NCI-H82 treated with DMSO at 0.1 percent for 48 hours (cell line): Measurements from ENCODE around the gene CYTH3.
"Not testable (repeated sequence)": the region's sequence is repeated elsewhere in the genome, so short reads cannot be mapped to it uniquely, and the experiment has no call there.

Experiments used
- DNase-seq: peaks from one replicate; lab custom pipeline; 2025; ENCODE audit not compliant: unreplicated experiment; lab: John Stamatoyannopoulos, UW

CYTH3 gene, protein sequence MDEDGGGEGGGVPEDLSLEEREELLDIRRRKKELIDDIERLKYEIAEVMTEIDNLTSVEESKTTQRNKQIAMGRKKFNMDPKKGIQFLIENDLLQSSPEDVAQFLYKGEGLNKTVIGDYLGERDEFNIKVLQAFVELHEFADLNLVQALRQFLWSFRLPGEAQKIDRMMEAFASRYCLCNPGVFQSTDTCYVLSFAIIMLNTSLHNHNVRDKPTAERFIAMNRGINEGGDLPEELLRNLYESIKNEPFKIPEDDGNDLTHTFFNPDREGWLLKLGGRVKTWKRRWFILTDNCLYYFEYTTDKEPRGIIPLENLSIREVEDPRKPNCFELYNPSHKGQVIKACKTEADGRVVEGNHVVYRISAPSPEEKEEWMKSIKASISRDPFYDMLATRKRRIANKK

DNA sequence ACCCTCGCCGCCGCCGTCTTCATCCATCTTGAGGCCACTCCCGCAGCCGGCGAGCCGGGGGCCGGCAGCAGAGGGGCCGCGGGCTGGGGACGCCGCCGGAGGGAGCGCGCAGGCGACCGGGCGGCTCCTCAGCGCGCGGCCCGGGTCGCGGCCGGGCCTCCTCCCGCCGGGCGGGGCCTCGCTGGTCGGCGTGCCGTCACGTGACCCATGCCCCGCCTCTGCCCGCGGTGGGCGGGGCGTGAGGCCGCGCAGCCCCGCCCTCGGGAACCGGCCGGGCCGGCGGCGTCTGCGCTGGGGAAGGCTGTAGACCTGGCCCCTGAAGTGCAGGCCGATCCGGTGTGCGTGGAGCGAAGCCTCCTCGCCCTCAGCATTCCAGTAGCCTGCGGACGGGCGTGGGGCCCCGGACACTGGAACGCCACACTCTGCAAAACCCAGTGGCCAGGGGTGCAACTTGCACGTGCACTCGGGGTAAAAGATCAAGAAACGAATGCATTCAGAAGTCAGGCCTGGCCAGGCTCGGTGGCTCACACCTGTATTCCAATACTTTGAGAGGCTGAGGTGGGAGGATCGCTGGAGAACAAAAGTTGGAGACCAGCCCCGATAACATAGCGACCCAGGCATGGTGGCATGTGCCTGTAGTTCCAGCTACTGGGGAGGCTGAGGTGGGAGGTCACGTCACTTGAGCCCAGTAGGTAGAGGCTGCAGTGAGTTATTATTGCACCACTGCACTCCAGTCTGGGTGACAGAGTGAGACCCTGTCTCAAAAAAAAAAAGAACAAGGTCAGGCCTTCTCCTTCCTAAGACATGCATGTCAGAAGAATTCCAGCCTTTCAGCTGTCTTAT lies at the start of gene CYTH3:
TSS of gene CYTH3 (minus strand) at position 144 of the 843 bp plus-strand sequence. CDS start at position 27, 117 bp downstream.
- DNase-seq, result peak; percentile 25

DNA sequence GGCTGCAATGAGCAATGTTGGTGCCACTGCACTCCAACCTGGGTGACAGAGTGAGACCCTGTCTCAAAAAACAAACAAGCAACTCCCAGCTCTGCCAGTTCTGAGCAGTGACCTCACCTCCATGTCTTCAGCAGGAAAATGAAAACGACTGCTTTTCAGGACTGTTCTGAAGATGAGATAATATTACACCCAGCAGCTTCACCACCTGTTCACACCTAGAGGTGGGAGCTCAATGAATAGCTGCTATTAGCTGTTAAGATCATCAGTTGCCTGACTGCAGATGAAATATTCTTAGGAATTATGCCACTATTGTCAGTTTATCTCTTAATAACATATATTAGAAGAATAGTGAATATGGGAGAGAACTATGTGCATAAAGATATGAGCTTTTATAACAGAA lies 48.4 kb upstream of the CYTH3 start:
- no peak for DNase-seq

DNA sequence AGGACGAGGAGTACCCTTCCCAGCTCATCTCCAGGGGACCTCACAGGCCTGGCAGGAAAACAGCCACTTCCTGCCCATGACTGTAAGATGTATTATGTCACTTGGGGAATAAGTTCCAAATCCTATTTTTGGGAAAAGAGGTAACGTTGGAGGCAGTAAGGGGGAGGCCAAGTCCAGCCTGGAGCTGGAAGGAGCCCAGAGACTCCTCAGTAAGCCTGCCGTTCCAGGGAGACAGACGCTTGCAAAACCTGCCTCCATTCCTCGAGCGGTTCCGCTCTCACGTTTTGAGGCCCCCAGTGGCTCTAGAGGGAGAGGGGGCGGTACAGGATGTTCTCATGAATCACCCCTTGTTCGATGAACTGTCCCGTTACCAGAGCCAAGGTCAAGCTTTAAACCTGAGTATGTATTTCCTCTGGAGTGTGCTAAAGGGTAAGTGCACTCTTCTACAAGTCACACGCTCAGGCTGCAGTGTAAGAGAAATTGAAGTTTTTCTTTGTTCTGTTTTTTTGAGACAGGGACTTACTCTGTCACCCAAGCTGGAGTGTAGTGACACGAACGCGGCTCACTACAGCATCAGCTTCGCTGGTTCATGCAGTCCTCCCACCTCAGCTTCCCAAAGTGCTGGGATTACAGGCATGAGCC lies 45.5 kb upstream of the CYTH3 start:
- no peak for DNase-seq

DNA sequence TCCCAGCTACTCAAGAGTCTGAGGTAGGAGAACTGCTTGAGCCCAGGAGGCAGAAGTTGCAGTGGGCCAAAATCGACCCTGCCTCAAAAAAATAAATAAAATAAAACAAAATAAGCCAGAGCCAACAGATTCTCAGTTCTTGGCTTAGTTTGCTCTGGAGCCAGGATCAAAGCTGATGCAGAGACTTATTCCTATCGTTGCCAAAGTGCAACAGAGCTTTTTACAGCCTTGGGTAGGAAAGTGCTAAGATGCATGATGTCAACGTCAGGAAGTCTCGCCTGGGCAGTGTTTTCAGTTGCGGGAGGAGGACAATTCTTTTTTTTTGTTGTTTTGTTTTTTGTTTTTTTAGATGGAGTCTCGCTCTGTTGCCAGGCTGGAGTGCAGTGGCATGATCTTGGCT lies 43.8 kb upstream of the CYTH3 start:
- DNase-seq, result no peak

DNA sequence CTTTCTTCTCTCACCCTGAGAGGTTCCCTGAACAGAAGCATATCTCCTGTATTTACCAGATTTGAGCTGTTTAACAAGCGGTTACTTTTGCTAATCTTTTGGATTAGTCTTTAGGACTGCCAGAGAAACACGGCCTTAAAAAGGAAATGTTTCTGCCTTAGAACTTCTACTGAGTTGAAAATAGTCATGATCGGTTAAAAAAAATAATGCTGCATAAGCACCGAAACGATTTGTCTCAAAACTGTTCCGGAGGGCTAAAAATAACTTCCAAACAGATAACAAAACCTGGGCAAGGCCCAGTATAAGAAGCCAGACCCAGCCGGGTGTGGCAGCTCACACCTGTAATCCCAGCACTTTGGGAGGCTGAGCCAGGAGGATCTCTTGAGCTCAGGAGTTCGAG lies 43.3 kb upstream of the CYTH3 start:
- no peak for DNase-seq

DNA sequence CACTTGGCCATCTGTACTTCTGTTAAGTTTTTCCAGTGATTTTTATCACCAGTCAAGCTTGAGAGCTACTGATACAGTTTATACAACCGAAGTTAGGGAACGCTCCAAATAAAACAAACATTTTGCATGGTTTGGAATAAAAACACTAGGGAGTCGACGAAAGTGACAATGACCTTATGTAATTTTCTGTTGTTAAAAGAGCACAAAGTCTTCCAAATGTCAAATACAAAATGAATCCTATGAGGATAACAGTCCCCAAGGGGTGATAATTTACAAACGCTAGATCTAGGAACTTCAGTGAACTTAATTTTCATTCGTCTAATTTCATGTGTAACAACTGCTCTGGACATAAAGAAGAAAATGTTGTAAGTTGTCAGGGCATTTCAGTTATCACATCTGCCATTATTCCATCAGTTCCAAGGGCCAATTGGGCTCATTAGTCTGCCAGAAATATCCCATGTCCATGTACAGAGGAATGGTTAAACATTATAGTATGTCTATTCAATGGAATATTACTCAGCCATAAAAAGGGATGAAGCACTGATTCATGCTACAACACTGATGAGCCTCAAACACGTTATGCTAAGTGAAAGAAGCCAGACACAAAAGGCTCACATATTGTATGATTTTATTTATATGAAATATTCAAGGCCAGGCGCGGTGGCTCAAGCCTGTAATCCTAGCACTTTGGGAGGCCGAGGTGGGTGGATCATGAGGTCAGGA lies 38.0 kb upstream of the CYTH3 start:
- no peak for DNase-seq

DNA sequence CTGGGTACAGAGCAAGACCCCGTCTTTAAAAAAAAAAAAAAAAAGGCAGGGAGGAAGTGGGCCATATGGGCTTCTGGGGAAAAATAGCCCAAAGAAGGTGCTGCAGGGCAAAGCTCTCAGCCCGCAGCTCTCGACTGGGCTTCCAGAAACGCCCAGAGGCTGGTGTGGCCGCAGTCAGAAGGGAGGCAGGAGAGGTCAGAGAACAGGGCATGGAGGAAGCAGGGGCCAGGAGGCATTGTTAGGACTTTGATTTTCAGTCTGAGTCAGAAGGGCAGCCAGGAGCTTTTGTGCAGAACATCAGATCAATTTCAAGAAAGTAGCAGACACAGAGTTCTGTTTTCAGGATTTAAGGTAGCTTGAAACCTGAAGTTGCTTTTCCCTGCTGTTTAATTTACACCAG lies 35.3 kb upstream of the CYTH3 start:
- no peak for DNase-seq

DNA sequence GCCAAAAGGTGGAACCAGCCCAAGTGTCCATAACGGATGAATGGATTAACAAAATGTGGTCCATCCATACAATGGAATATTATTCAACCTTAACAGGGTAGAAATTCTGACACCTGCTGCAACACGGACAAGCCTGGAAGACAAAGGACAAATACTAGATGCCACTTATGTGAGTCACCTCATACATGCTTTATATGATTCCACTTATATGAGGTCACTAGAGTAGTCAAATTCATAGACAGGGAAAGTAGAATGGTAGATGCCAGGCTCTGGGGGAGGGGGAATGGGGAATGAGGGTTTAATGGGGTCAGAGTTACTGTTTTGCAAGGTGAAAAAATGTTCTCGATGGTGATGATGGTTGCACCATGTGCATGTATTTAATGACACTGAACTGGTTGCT lies 34.0 kb upstream of the CYTH3 start:
- DNase-seq, result no peak

DNA sequence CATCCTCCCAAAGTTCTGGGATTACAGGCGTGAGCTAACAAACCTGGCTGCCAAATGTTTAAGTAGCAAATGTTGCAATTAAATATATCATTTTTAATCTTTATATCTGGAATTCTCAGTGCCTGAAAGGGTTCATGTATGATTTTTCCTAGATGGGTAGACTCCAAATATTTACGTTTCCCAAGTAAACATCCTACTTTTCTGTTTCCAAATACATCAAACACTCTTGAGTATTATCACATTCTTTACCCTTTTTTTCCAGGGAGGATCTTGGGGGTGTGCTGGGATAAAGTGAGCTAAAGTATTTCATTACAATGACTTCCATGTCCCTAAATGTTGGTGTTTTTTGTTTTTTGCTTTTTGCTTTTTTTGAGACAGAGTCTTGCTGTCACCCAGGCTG lies 32.9 kb upstream of the CYTH3 start:
- DNase-seq, result no peak

DNA sequence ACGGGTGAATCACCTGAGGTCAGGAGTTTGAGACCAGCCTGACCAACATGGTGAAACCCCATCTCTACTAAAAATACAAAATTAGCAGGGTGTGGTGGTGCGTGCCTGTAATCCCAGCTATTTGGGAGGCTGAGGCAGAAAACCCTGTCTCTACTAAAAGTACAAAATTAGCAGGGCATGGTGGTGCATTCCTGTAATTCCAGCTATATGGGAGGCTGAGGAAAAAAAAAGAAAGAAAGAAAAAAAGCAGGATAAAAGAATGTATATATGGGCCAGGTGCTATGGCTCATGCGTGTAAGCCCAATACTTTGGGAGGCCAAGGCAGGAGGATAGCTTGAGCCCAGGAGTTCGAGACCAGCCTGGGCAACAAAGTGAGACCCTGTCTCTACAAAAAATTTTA lies 29.0 kb upstream of the CYTH3 start:
- DNase-seq, result not testable (repeated sequence)

DNA sequence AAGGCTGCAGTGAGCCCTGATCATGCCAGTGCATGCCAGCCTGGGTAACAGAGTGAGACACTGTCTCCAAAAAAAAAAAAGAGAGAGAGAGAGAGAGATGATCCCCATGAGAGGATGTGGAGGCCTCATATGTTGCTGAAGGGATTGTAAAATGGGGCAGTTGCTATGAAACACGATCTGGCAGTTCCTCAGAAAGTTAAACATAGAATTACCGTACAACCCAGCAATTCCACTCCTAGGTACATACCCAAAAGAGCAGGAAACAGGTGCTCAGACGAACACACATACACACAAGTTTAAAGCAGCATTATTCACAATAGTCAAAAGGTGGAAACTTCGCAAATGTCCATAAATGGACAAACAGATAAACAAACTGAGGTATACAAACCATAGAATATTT lies 27.4 kb upstream of the CYTH3 start:
- no peak for DNase-seq

DNA sequence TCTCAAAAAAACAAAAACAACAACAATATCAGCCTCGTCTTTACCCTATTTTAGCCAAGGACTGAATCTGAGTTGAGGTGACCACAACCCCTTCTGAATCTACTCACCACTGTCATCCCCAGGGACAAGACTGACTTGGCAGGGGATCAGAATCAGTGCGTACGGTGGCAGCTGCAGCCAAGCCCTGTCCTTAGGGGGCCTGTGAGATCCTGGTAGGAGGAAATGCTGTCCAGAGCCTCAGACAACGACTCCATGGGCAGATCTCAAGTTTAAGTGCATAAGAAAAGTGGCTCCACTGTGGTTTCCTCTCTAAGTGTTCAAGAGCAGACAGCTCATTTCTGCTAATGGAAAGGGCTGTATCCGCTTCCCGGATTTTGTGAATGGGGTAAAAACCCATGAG lies 22.4 kb upstream of the CYTH3 start:
- no peak for DNase-seq

DNA sequence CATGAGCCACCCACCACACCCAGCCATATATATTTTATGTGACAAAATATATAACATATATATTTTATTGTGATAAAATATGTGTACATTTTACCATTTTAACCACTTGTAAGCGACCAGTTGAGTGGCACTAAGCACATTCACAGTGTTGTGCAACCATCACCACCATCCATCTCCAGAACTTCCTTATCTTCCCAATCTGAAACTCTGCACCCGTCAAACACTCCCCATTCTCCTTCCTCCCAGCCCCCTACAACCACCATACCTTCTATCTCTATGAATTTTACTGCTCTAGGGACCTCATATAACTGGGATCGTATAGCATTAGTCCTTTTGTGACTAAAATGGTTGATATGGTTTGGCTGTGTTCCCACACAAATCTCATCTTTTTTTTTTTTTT lies 20.8 kb upstream of the CYTH3 start:
- DNase-seq, result no peak

DNA sequence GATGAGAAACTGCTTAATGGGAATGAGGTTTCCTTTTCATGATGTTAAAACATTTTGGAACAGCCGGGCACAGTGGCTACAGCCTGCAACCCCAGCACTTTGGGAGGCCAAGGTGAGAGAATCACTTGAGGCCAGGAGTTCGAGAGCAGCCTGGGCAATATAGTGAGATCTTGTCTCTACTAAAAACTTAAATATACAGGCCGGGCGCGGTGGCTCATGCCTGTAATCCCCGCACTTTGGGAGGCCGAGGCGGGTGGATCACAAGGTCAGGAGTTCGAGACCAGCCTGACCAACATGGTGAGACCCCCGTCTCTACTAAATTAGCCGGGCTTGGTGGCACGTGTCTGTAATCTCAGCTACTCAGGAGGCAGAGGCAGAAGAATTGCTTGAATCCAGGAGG lies 19.5 kb upstream of the CYTH3 start:
- not testable (repeated sequence) for DNase-seq

DNA sequence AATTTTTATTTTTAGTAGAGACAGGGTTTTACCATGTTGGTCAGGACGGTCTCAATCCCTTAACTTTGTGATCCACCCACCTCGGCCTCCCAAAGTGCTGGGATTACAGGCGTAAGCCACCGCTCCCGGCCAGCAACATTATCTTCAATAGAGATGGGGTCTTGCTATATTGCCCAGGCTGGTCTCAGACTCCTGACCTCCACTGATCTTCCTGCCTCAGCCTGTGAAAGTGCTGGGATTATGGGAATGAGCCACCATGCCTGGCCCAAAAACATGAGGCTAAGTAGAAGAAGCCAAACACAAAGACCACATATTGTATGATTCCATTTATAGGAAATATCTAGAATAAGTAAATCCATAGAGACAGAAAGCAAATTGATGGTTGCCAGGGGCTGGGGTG lies 19.1 kb upstream of the CYTH3 start:
- no peak for DNase-seq

DNA sequence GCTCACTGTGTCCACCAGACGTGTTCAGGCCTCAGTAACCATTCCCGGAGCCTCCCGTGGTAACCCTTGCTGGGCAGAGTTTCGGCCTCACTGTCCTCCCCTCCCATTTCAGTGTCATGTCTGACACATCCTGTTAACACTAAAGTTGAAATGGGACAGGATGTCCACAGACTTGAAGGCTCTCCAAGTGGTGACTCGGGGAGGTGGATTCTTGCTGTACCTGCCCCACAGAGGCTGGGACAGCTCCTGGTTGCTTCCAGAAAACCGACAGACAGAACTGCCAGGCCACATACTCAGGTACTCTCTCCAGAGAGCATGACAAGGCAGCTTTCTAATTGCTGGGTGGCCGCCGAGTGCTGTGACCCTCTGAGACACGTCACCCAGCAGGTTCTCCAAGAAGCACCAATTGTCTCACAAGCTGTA lies 17.9 kb upstream of the CYTH3 start:
- no peak for DNase-seq

DNA sequence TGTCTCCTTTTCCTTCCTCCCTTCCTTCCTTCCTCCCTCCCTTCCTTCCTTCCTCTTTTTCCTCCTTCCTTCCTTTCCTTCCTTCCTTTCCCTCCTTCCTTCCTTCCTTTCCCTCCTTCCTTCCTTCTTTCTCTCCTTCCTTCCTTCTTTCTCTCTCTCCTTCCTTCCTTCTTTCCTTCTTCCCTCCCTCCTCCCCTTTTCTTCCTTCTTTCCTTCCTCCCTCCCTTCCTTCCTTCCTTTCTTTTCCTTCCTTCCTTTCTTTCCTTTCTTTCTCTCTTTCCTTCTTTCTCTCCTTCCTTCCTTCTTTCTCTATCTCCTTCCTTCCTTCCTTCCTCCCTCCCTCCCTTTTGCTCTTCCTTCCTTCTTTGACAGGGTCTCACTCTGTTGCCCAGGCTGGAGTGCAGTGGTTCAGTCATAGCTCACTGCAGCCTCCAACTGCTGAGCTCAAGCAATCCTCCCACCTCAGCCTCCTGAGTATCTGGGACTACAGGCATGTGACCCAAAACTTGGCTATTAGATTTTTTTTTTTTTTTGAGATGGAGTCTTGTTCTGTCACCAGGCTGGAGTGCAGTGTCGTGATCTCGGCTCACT lies 15.9 kb upstream of the CYTH3 start:
- DNase-seq, result no peak

DNA sequence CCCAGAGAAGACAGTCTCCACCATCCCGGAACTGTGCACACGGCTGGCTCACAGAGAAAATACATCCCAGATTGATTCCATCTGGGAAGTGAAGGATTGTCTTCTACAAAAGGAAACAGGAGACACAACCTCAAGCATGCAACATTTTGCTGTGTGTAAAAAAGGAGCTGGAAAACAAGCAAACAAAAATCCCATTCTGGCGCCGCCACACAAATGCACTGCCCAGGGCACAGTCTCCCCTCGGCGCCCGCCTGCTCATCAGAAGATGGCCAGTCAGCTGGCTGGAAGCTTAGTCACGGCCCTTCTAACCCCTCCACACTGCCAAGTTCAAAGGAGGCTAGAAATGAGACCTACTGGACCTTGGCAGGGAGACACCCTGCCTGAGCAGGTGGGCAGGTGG lies 14.1 kb upstream of the CYTH3 start:
- no peak for DNase-seq

DNA sequence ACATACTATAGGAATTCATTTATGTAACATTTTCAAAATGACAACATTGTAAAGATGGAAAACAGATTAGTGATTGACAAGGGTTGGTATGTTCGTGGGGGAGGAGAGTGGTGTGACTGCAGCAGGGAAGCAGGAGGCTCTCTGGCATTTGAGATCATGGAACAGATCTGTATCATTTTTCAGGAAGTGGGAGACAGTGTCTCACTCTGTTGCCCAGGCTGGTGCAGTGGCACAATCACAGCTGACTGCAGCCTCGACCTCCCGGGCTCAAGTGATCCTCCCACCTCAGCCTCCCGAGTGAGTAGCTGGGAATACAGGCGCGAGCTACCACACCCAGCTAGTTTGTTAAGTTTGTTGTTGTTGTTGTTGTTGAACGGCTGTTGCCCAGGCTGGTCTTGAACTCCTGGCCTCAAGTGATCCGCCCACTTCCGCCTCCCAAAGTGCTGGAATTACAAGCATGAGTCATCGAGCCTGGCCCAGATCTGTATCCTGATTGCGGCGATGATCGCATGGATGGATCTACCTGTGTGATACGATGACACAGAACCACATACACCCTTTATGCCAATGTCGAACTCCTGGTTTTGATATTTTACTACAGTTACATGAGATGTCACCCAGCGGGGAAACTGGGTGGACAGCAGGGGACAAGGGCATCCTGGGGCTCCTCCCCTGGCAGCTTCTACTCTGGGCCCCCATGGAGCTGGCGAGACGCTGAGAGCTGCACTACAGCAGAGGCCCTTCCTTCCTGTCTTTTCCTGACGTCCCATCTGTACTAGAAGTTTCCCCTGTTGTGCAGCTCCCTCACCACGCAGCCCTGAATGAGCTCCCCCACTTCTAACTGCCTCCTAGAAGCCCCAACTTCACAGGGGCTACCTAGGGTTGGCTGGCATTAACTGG lies 12.3 kb upstream of the CYTH3 start:
- no peak for DNase-seq

DNA sequence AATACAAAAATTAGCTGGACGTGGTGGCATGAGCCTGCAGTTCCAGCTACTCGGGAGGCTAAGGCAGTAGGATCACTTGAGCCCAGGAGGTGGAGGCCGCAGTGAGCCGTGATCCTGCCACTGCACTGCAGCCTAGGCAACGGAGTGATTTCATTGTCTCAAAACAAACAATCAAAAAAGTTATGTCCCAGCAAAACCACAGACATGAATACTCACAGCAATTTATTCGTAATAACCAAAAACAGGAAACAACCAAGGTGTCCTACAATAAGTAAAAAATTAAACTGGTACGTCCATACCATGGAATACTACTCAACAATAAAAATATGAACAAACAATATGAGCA lies 11.6 kb upstream of the CYTH3 start:
- no peak for DNase-seq
